CD14-positive monocyte (primary cell): Measurements from ENCODE around the gene OPN4. TPM values are rescaled to one million over a fixed set of nuclear protein-coding genes. Genes with fewer than 3 reads are reported as not detected.

Experiments
- DNase-seq, 3 donors: peaks; one replicate each; pipeline ENCODE4 v3.0.0-alpha.2; 2011 to 2022
- H2AFZ ChIP-seq: 2 replicates; pipeline ENCODE4 v1.6.0; 2012; ENCODE audit warnings: mild to moderate bottlenecking, low read depth, low read length, inconsistent platforms; ENCODE audit not compliant: insufficient read depth, poor library complexity, severe bottlenecking
- H3K27ac ChIP-seq, 2 donors: 1 replicate in 1 of 2; 2 replicates in 1 of 2; pipeline ENCODE4 v1.5.1; 2012 to 2013; ENCODE audit warnings: low read length in 2 of 2, control low read depth in 1 of 2, inconsistent platforms in 1 of 2, low read depth in 1 of 2, mild to moderate bottlenecking in 1 of 2
- H3K27me3 ChIP-seq, 2 donors: one replicate each; pipeline versions ENCODE4 v1.6.0 to v1.6.1; 2011 to 2013; ENCODE audit warnings: low read length in 2 of 2; ENCODE audit not compliant: control insufficient read depth in 2 of 2, insufficient read depth in 2 of 2
- H3K36me3 ChIP-seq, 2 donors: replicated peaks in 1 of 2; 1 replicate in 1 of 2; 2 replicates in 1 of 2; pipeline versions ENCODE4 v1.5.1 to v1.6.1; 2012 to 2013; ENCODE audit warnings: low read length in 2 of 2, control low read depth in 1 of 2, inconsistent platforms in 1 of 2, mild to moderate bottlenecking in 1 of 2; ENCODE audit not compliant: insufficient read depth in 2 of 2, control insufficient read depth in 1 of 2
- H3K4me1 ChIP-seq, 2 donors: 1 replicate in 1 of 2; 2 replicates in 1 of 2; pipeline versions ENCODE4 v1.5.1 to v1.6.1; 2012 to 2013; ENCODE audit warnings: low read length in 2 of 2, control low read depth in 1 of 2, inconsistent platforms in 1 of 2, mild to moderate bottlenecking in 1 of 2, moderate library complexity in 1 of 2; ENCODE audit not compliant: insufficient read depth in 2 of 2, control insufficient read depth in 1 of 2
- H3K4me2 ChIP-seq: replicated peaks from 2 replicates; pipeline ENCODE3; 2012; ENCODE audit warnings: low read length, moderate library complexity, mild to moderate bottlenecking; ENCODE audit not compliant: poor library complexity, severe bottlenecking; ENCODE audit errors: extremely low read depth
- H3K4me3 ChIP-seq, 3 experiments: fragments of 200-600 bp in 1 of 3; sonication (generic) in 1 of 3; replicated peaks in 1 of 3; 1 replicate in 2 of 3; 2 replicates in 1 of 3; pipeline ENCODE4 v1.5.1; 2011 to 2013; ENCODE audit warnings: low read length in 3 of 3, mild to moderate bottlenecking in 3 of 3, control low read depth in 2 of 3, low read depth in 2 of 3, inconsistent platforms in 1 of 3, moderate library complexity in 1 of 3
- H3K79me2 ChIP-seq: 2 replicates; pipeline ENCODE4 v1.6.0; 2012; ENCODE audit warnings: mild to moderate bottlenecking, control low read depth, inconsistent platforms, low read length, moderate library complexity; ENCODE audit not compliant: insufficient read depth
- H3K9ac ChIP-seq: 2 replicates; pipeline ENCODE4 v1.6.0; 2017; ENCODE audit warnings: low read length, mild to moderate bottlenecking; ENCODE audit not compliant: insufficient read depth, poor library complexity, severe bottlenecking
- H3K9me3 ChIP-seq, 2 donors: replicated peaks in 1 of 2; 1 replicate in 1 of 2; 2 replicates in 1 of 2; pipeline versions ENCODE4 v1.5.1 to v1.6.1; 2012 to 2013; ENCODE audit warnings: low read length in 2 of 2, control low read depth in 1 of 2; ENCODE audit not compliant: control insufficient read depth in 1 of 2, insufficient read depth in 1 of 2
- H4K20me1 ChIP-seq: 2 replicates; pipeline ENCODE4 v1.6.0; 2012; ENCODE audit warnings: mild to moderate bottlenecking, low read length, control low read depth, moderate library complexity; ENCODE audit not compliant: insufficient read depth
- H3K27ac Mint-ChIP-seq, 7 donors: one replicate each; pipeline ENCODE4 v1.8.0; 2020; ENCODE audit warnings: mild to moderate bottlenecking in 7 of 7, mixed read lengths in 7 of 7, moderate library complexity in 6 of 7, inconsistent platforms in 2 of 7
- H3K27me3 Mint-ChIP-seq, 3 donors: one replicate each; pipeline ENCODE4 v1.8.0; 2021 to 2022; ENCODE audit warnings: low read depth in 3 of 3, mild to moderate bottlenecking in 3 of 3, mixed read lengths in 3 of 3, moderate library complexity in 3 of 3, inconsistent platforms in 1 of 3
- H3K36me3 Mint-ChIP-seq, 2 donors: one replicate each; pipeline ENCODE4 v1.8.0; 2020; ENCODE audit warnings: mixed read lengths in 2 of 2, inconsistent platforms in 1 of 2, mild to moderate bottlenecking in 1 of 2
- H3K4me1 Mint-ChIP-seq: one replicate; pipeline ENCODE4 v1.8.0; 2020; ENCODE audit warnings: mild to moderate bottlenecking, mixed read lengths
- H3K4me3 Mint-ChIP-seq, 2 donors: one replicate each; pipeline ENCODE4 v1.8.0; 2020; ENCODE audit warnings: mild to moderate bottlenecking in 2 of 2, mixed read lengths in 2 of 2, moderate library complexity in 1 of 2
- H3K9me3 Mint-ChIP-seq, 7 donors: one replicate each; pipeline ENCODE4 v1.8.0; 2020 to 2022; ENCODE audit warnings: mixed read lengths in 7 of 7, mild to moderate bottlenecking in 6 of 7, moderate library complexity in 6 of 7, inconsistent platforms in 2 of 7
- WGBS: methylation state at CpG from one replicate; pipeline ENCODE4 v1.1.5; 2013; ENCODE audit warnings: missing lambda C conversion rate; ENCODE audit not compliant: insufficient coverage; 5-methylcytosine and 5-hydroxymethylcytosine counted together
- intact Hi-C, 2 donors: fragments of 100-400 bp; cut with micrococcal nuclease; formaldehyde crosslinking; loops; one replicate each; pipeline versions ENCODE4 v1.15.0 to v1.15.1; 2023
- polyA plus RNA-seq, 3 donors: library from polyadenylated mRNA; depleted of rRNA in 1 of 3; unstranded in 2 of 3; stranded (reverse) in 1 of 3; fragments of 300-500 nt in 2 of 3; fragments of >200 nt in 1 of 3; fragmentation: Illumina TruSeq in 2 of 3; gene quantifications; 1 replicate in 2 of 3; 2 replicates in 1 of 3; pipeline ENCODE4 v1.2.3, GENCODE V29; 2012 to 2021
- TF ChIP-seq, protein P1 (sequence below): fragments of 200-600 bp; IDR thresholded peaks from one replicate; pipeline ENCODE4 v1.8.0; 2022; ENCODE audit warnings: antibody characterized with exemption, mild to moderate bottlenecking

Gene OPN4
- polyA plus RNA-seq, 3 donors = not detected

DNA sequence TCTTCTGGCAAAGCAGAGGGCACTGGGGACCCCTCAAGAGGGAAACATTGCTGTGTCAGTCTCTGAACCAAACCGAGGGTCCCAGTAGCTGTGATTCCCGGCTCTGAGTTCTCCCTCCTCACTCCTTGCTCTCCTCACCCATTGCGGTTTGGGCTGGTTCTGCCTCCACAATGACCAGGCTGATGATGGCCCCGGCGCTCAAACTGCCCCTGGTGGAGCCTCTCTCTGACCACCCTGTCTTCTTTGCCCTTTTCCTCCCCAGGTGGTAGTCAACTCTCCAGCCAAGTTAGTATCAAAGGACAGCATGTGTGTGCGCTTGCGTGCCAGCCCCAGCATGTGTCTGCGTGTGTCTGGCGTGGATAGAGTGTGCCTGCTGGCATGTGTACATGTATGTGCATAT lies 31.1 kb downstream of the OPN4 start:
- H3K4me1 ChIP-seq = peaks cover 0 to 2% of the 10 kb centered on the region in 2 donors
- H3K27me3 ChIP-seq = no peaks in the 10 kb centered on the region
- TF ChIP-seq, protein P1, sequence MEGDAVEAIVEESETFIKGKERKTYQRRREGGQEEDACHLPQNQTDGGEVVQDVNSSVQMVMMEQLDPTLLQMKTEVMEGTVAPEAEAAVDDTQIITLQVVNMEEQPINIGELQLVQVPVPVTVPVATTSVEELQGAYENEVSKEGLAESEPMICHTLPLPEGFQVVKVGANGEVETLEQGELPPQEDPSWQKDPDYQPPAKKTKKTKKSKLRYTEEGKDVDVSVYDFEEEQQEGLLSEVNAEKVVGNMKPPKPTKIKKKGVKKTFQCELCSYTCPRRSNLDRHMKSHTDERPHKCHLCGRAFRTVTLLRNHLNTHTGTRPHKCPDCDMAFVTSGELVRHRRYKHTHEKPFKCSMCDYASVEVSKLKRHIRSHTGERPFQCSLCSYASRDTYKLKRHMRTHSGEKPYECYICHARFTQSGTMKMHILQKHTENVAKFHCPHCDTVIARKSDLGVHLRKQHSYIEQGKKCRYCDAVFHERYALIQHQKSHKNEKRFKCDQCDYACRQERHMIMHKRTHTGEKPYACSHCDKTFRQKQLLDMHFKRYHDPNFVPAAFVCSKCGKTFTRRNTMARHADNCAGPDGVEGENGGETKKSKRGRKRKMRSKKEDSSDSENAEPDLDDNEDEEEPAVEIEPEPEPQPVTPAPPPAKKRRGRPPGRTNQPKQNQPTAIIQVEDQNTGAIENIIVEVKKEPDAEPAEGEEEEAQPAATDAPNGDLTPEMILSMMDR = no peak
- H4K20me1 ChIP-seq = no peaks in the 10 kb centered on the region
- WGBS = 92% methylated on average over 9 of the region's 9 CpGs
- no peaks in the 10 kb centered on the region for H3K79me2 ChIP-seq
- Mint-ChIP-seq H3K4me1 (peaks cover 7% of the 10 kb centered on the region), H3K9me3 (no peaks in the 10 kb centered on the region), H3K27me3 (peaks cover 2 to 12% (median 10%) of the 10 kb centered on the region in 3 donors), H3K4me3 (peak overlapping the region in 1 of 2 donors; percentile 37), H3K27ac (no peak overlapping the region), H3K36me3 (no peaks in the 10 kb centered on the region)
- DNase-seq = no peak
- no peaks in the 10 kb centered on the region for H3K36me3 ChIP-seq
- H3K27ac ChIP-seq = no peak overlapping the region
- H3K4me2 ChIP-seq = no peak overlapping the region
- no peak overlapping the region for H2AFZ ChIP-seq
- no peak overlapping the region for H3K9ac ChIP-seq
- H3K4me3 ChIP-seq = no peak overlapping the region
- H3K9me3 ChIP-seq = no peaks in the 10 kb centered on the region
- intact Hi-C loops = no loop called here

DNA sequence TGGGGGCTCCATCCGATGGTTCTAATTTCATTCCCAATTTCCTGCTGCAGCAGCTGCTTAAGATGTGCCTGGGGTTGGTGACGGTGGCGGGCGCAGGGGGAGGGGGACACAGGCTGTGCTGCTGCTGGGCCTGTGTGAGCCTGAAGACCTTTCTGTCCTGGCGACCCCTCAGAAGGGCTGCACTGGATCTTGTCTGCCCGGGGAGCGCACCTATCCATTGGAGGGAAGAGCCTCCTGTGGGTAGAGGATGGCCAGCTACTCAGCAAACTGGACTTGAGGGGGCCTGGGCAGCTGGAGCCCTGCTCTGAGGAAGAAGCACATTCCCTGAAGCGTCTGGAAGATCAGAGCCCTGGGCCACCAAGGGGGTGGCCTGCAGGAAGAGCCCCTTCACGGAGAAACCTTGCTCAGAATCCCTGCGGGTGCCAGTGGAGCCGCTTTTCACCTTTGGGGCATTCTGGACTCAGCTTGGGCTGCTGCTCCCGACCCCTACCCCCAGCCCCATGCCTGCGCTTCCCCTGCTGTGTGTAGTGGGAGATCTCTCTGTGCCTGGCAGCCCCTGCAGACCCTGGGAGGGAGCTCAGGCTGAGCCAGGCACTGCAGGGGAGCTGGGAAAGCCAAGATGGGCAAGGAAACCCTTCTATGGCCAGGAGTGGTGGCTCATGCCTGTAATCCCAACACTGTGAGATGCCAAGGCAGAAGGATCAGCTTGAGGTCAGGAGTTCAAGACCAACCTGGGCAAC lies 31.7 kb downstream of the OPN4 start:
- H4K20me1 ChIP-seq = no peaks in the 10 kb centered on the region
- Mint-ChIP-seq H3K4me3 (no peak overlapping the region), H3K9me3 (no peaks in the 10 kb centered on the region), H3K27me3 (peaks cover 3 to 12% (median 10%) of the 10 kb centered on the region in 3 donors), H3K27ac (no peak overlapping the region), H3K4me1 (peaks cover 7% of the 10 kb centered on the region), H3K36me3 (no peaks in the 10 kb centered on the region)
- intact Hi-C loops = loop anchor here in 1 of 2 donors (2.0 kb wide), 1 partner anchor 213 kb away; no protein-coding TSS in a partner anchor
- H3K79me2 ChIP-seq = no peaks in the 10 kb centered on the region
- no peaks in the 10 kb centered on the region for H3K27me3 ChIP-seq
- H3K9me3 ChIP-seq = no peaks in the 10 kb centered on the region
- no peak overlapping the region for H3K9ac ChIP-seq
- no peak overlapping the region for H3K4me3 ChIP-seq
- H3K4me2 ChIP-seq = no peak overlapping the region
- H3K4me1 ChIP-seq = peaks cover 0 to 2% of the 10 kb centered on the region in 2 donors
- no peaks in the 10 kb centered on the region for H3K36me3 ChIP-seq
- DNase-seq = no peak
- WGBS = 86% methylated on average over 7 of the region's 13 CpGs
- no peak overlapping the region for H3K27ac ChIP-seq
- no peak overlapping the region for H2AFZ ChIP-seq
- TF ChIP-seq, protein P1 = no peak
